Esophagus muscularis mucosa (tissue), 4 donors: Measurements from ENCODE around the gene ARSA.

ENCODE experiments used
- CTCF ChIP-seq, 3 experiments: fragments of 200-600 bp in 2 of 3; fragments of 450-650 bp in 1 of 3; sonication (generic) in 2 of 3; IDR thresholded peaks; one replicate each; pipeline ENCODE4 v1.5.1; 2017 to 2019; ENCODE audit warnings: antibody characterized with exemption in 3 of 3, mild to moderate bottlenecking in 2 of 3, moderate library complexity in 1 of 3
- EP300 ChIP-seq: sonication (generic); formaldehyde crosslinking; IDR thresholded peaks from one replicate; pipeline ENCODE4 v1.6.1; 2017; ENCODE audit warnings: antibody characterized with exemption
- POLR2A ChIP-seq: fragments of 450-650 bp; IDR thresholded peaks from one replicate; pipeline ENCODE4 v1.6.1; 2017; ENCODE audit warnings: antibody characterized with exemption, moderate library complexity, mild to moderate bottlenecking, low read depth
- POLR2AphosphoS5 ChIP-seq, 2 donors: sonication (generic); formaldehyde crosslinking; IDR thresholded peaks; one replicate each; pipeline ENCODE4 v1.6.1; 2017; ENCODE audit warnings: antibody characterized with exemption in 2 of 2

DNA sequence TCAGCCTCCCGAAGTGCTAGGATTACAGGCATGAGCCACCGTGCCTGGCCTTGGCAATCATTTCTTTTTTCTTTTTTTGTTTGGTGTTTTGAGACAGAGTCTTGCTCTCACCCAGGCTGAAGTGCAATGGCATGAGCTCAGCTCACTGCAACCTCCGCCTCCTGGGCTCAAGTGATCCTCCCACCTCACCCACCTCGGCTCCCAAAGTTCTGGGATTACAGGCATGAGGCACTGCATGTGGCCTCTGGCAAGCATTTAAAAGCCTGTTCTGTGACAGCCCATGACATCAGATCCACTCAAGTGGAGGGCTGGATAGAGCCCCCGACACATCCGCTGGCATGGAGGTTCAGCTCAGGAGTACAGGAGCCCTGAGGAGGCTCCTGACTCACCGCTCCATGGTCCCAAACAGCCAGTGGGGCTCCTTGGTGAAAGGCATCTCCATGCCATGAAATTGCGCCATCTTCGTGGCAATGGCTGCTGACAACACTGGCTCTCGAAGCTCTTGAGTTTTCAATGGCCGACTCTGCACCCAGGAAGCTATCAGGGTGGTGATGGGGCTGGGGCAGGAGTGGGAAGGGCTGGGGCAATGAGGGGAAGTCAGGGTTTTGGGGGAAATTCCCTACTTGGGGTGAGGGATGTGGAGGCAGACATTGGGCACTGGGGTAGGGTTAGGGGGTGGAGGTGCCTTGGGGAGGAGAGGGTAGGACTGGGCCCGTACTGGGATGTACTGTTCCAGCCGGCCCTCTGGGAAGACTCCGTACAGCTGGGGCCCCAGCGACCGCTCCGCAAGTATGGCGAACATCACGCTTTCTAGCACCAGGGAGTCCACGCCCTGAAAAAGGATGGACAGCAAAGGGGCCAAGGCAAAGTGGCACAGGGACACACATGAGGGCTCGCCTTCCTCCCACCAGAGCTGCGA, 46.7 kb downstream of the ARSA start:
- no peak for TF ChIP-seq CTCF (IDR thresholded peaks at IDR 0.05)
- TF ChIP-seq POLR2A = no peak
- TF ChIP-seq POLR2AphosphoS5 (IDR thresholded peaks at IDR 0.05) = no peak
- no peak for TF ChIP-seq EP300
